ENCODE results near the gene PRR11.

GRCh38 chr17:59175076-59175475 is 19.5 kb downstream of the PRR11 start:
- TF ChIP-seq GATA2 (IDR thresholded peaks at IDR 0.05; ENCODE audit: low read depth, low read length), result no peak
- TF ChIP-seq GATA3 (IDR thresholded peaks at IDR 0.05; ENCODE audit: low read depth, low read length), result no peak
